Suprapubic skin (tissue), 4 donors: ENCODE data around the gene EFHD1. TPM values are rescaled to one million over a fixed set of nuclear protein-coding genes. Genes with fewer than 3 reads are reported as not detected.
A peak's percentile ranks its signal among the peaks of the same experiment; 100 is the strongest.
"Not testable (repeated sequence)": the region's sequence is repeated elsewhere in the genome, so short reads cannot be mapped to it uniquely, and the experiment has no call there.

ENCODE experiments used
- DNase-seq, 2 donors: peaks; one replicate each; pipeline ENCODE4 v3.0.0-alpha.2; 2019; ENCODE audit warnings: low spot score in 2 of 2
- H3K27ac ChIP-seq: fragments of 200-600 bp; sonication (generic); one replicate; pipeline ENCODE4 v1.5.1; 2019
- H3K27me3 ChIP-seq: fragments of 200-600 bp; sonication (generic); one replicate; pipeline ENCODE4 v1.5.1; 2019
- H3K36me3 ChIP-seq: fragments of 200-600 bp; sonication (generic); one replicate; pipeline ENCODE4 v1.5.1; 2019
- H3K4me1 ChIP-seq: fragments of 200-600 bp; sonication (generic); one replicate; pipeline ENCODE4 v1.5.1; 2019
- H3K4me3 ChIP-seq: fragments of 200-600 bp; sonication (generic); one replicate; pipeline ENCODE4 v1.5.1; 2019; ENCODE audit warnings: mild to moderate bottlenecking
- H3K9me3 ChIP-seq: fragments of 200-600 bp; sonication (generic); one replicate; pipeline ENCODE4 v1.5.1; 2019
- EP300 ChIP-seq: sonication (generic); formaldehyde crosslinking; IDR thresholded peaks from one replicate; pipeline ENCODE4 v1.6.1; 2017; ENCODE audit warnings: antibody characterized with exemption
- POLR2A ChIP-seq, 2 donors: fragments of 450-650 bp; IDR thresholded peaks; one replicate each; pipeline ENCODE4 v1.6.1; 2017; ENCODE audit warnings: antibody characterized with exemption in 2 of 2, mild to moderate bottlenecking in 2 of 2, moderate library complexity in 2 of 2
- POLR2AphosphoS5 ChIP-seq, 3 donors: sonication (generic); formaldehyde crosslinking; IDR thresholded peaks; one replicate each; pipeline ENCODE4 v1.6.1; 2017; ENCODE audit warnings: antibody characterized with exemption in 3 of 3
- WGBS: methylation state at CpG from one replicate; pipeline ENCODE4 v1.1.5; 2018; 5-methylcytosine and 5-hydroxymethylcytosine counted together
- total RNA-seq, 4 donors: library from RNA; depleted of rRNA; stranded (reverse); fragments of >200 nt; gene quantifications; one replicate each; pipeline ENCODE4 v1.1.0, GENCODE V29; 2016
- TF ChIP-seq, protein P1 (sequence below), 2 donors: fragments of 200-600 bp in 1 of 2; fragments of 450-650 bp in 1 of 2; sonication (generic) in 1 of 2; IDR thresholded peaks; one replicate each; pipeline ENCODE4 v1.5.1; 2016 to 2019; ENCODE audit warnings: antibody characterized with exemption in 2 of 2, mild to moderate bottlenecking in 1 of 2, moderate library complexity in 1 of 2

The EFHD1 gene
- total RNA-seq, 4 donors from 2014 or later: 4.2 to 18.4 (median 16.6) TPM

DNA sequence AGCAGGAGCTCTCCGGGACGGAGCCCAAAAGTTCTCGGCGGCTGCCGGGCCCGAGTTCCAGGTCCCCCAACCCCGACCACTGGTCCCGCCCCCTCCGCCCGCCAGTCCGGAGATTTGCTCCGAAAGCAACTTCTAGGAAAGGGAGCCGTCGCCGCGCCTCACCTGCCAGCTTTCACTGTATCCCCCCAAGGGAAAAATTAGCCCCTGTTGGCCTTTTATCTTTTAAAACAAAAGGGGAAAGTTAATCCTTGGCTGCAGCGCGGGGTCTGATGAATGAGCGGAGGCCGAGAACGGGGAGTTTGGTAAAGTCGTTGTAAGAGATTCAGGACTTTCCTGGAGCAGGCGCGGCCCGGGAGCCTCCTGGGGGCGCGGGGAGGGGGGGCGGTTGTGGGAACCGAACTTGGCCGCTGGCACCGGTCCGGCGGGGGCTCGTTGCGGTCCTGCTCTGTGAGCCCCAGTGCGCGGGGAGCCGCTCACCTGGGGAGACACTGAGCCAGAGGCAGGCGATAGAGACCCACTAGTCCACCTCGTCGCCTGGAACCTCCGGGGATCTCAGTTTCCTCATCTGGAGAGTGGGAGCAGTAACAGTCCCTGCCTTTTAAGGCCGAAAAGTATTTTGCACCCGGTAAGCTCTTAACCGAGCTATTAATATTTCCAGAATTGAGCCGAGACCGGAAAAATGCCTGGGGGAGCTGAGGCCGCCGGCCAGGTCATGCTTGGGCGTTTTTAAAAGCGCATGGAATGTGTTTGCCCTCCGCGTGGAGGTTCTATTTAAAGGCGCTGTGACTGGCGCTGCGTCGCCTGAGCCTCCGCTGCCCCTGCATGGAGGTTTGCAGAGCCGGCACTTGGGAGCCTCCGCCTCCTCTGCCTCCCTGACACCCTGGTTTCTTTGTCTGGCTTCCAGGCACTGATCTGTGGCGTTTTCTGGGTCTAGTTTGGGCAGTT lies 1.1 kb downstream of the EFHD1 start:
- no peaks in the 10 kb centered on the region for H3K9me3 ChIP-seq
- peak overlapping the region; percentile 81 for H3K4me3 ChIP-seq
- H3K36me3 ChIP-seq: no peaks in the 10 kb centered on the region
- H3K4me1 ChIP-seq: peaks cover 21% of the 10 kb centered on the region
- 44% methylated on average over 38 of the region's 61 CpGs for WGBS
- TF ChIP-seq POLR2A (IDR thresholded peaks at IDR 0.05) (no peak), POLR2AphosphoS5 (IDR thresholded peaks at IDR 0.05) (no peak), EP300 (no peak)
- TF ChIP-seq, protein P1, sequence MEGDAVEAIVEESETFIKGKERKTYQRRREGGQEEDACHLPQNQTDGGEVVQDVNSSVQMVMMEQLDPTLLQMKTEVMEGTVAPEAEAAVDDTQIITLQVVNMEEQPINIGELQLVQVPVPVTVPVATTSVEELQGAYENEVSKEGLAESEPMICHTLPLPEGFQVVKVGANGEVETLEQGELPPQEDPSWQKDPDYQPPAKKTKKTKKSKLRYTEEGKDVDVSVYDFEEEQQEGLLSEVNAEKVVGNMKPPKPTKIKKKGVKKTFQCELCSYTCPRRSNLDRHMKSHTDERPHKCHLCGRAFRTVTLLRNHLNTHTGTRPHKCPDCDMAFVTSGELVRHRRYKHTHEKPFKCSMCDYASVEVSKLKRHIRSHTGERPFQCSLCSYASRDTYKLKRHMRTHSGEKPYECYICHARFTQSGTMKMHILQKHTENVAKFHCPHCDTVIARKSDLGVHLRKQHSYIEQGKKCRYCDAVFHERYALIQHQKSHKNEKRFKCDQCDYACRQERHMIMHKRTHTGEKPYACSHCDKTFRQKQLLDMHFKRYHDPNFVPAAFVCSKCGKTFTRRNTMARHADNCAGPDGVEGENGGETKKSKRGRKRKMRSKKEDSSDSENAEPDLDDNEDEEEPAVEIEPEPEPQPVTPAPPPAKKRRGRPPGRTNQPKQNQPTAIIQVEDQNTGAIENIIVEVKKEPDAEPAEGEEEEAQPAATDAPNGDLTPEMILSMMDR (IDR thresholded peaks at IDR 0.05): no peak
- H3K27me3 ChIP-seq: peaks cover 26% of the 10 kb centered on the region
- DNase-seq: peak in 1 of 2 donors; percentile 86
- peak overlapping the region; percentile 89 for H3K27ac ChIP-seq

DNA sequence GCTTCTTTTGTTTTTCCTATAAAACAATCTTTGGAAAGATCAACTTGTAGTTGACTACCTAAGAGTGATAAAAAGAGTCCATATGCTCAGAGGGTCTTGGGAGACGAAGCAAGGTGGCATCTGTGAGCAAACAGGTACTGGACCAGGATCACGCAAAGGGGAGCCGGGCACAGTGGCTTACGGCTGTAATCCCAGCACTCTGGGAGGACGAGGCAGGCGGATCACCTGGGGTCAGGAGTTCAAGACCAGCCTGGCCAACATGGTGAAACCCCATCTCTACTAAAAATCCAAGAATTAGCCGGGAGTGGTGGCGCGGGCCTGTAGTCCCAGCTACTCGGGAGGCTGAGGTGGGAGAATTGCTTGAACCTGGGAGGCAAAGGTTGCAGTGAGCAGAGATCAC lies 2.0 kb downstream of the EFHD1 start:
- not testable (repeated sequence) for H3K27ac ChIP-seq, H3K9me3 ChIP-seq, H3K36me3 ChIP-seq, DNase-seq
- WGBS: 96% methylated on average over 10 of the region's 10 CpGs
- H3K4me1 ChIP-seq: peaks cover 21% of the 10 kb centered on the region
- peaks cover 26% of the 10 kb centered on the region for H3K27me3 ChIP-seq
- peak overlapping the region; percentile 81 for H3K4me3 ChIP-seq

DNA sequence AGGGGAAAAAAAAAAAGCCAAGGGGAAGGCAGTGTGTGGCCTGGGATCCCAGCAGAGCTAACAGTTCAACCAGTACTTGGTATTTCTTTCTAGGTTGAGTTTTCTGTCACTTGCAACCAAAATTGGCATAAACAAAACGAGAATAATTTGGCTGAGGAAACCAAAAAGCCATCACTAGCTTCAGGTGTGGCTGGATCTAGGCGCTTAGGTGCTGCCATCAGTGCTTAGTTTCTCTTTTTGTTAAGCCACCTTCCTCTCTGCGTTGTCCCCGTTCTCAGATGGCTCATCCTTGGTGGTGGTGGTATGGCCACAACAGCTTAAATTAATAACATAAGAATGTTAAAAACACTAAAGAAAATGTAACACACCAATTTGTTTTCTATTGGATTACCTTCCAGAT lies 2.4 kb downstream of the EFHD1 start:
- H3K4me3 ChIP-seq: no peak overlapping the region
- no peak for DNase-seq
- no peak overlapping the region for H3K27ac ChIP-seq
- TF ChIP-seq EP300: no peak
- no peak for TF ChIP-seq POLR2A (IDR thresholded peaks at IDR 0.05)
- TF ChIP-seq, protein P1 (IDR thresholded peaks at IDR 0.05): no peak
- no peak for TF ChIP-seq POLR2AphosphoS5 (IDR thresholded peaks at IDR 0.05)
- H3K27me3 ChIP-seq: peaks cover 26% of the 10 kb centered on the region
- H3K4me1 ChIP-seq: peaks cover 21% of the 10 kb centered on the region
- no peaks in the 10 kb centered on the region for H3K9me3 ChIP-seq
- H3K36me3 ChIP-seq: no peaks in the 10 kb centered on the region
- 93% methylated on average over 4 of the region's 4 CpGs for WGBS

DNA sequence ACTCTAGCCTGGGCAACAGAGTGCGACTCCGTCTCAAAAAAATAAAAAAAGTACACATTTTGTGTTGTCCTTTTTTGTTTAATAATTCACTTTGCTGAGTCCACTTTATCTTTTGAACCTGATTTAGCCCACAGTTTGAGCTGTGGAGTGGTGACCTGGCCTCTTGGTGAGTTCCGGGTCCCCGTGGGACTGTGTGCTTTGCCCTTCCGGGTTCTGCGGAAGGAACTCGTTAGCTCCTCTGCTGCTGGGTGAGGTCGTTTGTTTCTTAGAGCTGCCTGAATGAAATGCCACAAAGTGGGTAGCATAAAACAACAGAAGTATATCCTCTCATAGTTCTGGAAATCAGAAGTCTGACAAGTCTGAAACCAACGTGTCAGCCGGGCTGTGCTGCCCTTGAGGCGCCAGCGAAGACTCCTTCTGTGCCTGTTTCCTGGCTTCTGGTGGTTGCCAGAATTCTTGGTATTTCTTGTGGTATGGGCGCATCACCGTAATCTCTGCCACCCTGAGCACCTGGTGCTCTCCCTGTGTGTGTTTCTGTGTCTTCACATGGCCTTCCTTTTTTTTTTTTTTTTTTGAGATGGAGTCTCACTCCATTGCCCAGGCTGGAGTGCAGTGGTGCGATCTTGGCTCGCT lies 3.5 kb downstream of the EFHD1 start:
- Histone ChIP-seq H3K27me3 (peaks cover 23% of the 10 kb centered on the region), H3K9me3 (no peaks in the 10 kb centered on the region), H3K36me3 (no peaks in the 10 kb centered on the region), H3K4me3 (no peak overlapping the region), H3K4me1 (peaks cover 21% of the 10 kb centered on the region), H3K27ac (no peak overlapping the region)
- 66% methylated on average over 16 of the region's 16 CpGs for WGBS
- no peak for DNase-seq
- no peak for TF ChIP-seq POLR2A (IDR thresholded peaks at IDR 0.05)
- no peak for TF ChIP-seq EP300
- no peak for TF ChIP-seq POLR2AphosphoS5 (IDR thresholded peaks at IDR 0.05)
- TF ChIP-seq, protein P1 (IDR thresholded peaks at IDR 0.05): no peak

DNA sequence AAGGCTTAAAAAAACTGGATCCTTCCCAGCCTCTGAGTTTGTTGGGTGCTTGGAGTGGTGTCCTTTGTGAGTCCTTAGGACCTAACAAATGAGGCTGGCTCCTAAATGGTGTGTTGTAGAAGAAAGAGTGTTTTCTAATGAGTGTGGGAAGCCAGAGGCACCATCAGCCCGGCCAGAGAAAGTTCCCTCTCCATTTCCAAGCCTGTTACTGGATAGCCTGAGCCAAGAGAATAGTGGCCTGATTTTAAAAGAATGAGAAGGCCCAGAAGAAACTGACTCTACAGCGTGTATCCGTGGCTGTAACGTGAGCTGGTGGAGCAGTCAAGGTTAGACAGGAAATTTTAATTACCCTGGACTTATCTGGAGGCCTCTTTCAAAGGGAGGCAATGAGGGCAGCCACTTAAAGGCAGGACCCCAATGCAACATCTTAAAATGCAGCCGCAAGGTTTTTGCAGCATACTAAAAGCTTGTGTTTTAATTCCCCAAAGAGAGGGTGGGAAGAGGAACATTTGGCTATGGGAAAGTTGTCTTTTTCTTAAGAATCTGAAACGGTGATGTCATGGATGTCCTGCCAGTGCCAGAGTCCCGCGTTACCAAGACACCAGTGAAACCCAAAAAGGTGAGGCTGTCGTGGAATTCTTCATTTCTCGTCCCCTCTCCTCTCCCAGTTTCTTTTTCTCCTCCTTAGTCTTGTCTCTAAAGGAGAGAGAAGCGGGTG lies 4.6 kb downstream of the EFHD1 start:
- no peak for DNase-seq
- no peaks in the 10 kb centered on the region for H3K36me3 ChIP-seq
- TF ChIP-seq POLR2AphosphoS5 (IDR thresholded peaks at IDR 0.05) (no peak), EP300 (no peak), POLR2A (IDR thresholded peaks at IDR 0.05) (no peak)
- TF ChIP-seq, protein P1 (IDR thresholded peaks at IDR 0.05): no peak
- H3K27me3 ChIP-seq: peaks cover 12% of the 10 kb centered on the region
- peaks cover 12% of the 10 kb centered on the region for H3K4me1 ChIP-seq
- no peak overlapping the region for H3K4me3 ChIP-seq
- WGBS: 52% methylated on average over 11 of the region's 11 CpGs
- no peaks in the 10 kb centered on the region for H3K9me3 ChIP-seq
- no peak overlapping the region for H3K27ac ChIP-seq
